ENCODE data around the gene ANG. TPM values are rescaled to one million over a fixed set of nuclear protein-coding genes. Genes with fewer than 3 reads are reported as not detected.

Gene ANG
- total and polyA plus RNA-seq, 9 of the 15 experiments (the other 6 are each of a cell fraction or from before 2014, with no cell fraction given) = 0.21 to 0.73 (median 0.34) TPM; not detected in 4

DNA sequence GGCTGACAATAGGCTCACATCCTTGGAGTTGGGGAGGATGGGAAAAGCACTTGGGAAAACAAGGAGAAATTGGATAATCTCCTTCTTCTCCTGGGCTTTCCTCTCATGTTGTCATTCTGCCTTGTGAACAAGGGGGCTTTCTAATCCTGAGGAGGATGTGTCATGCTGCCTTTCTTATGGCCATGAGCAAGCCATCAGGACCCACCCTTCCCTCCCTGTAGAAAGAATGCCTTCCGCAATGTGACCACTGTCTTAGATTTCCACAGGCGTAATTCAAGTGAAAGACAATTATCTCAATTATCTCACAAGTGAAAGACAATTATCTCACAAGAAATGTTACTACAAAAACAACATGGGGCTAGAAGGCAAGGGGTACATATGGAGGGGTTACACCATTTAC, 44.0 kb upstream of the ANG start (continued):
- TF ChIP-seq KAT8 (IDR thresholded peaks at IDR 0.05; ENCODE audit: low read depth) (no peak), SP2 (IDR thresholded peaks at IDR 0.05; ENCODE audit: extremely low read depth, low read depth, low read length, poor library complexity, severe bottlenecking) (no peak), RBM14 (IDR thresholded peaks at IDR 0.05; ENCODE audit: borderline replicate concordance, insufficient read depth, low read depth, low read length) (no peak), IRF2 (CRISPR knock-in tag; IDR thresholded peaks at IDR 0.05) (no peak), ZBTB40 (IDR thresholded peaks at IDR 0.05) (no peak), ZBTB40 (CRISPR knock-in tag; IDR thresholded peaks at IDR 0.05) (no peak), ZNF175 (CRISPR knock-in tag; IDR thresholded peaks at IDR 0.05; ENCODE audit: low read depth) (no peak), RFX1 (IDR thresholded peaks at IDR 0.05) (no peak), ELF4 (CRISPR knock-in tag; IDR thresholded peaks at IDR 0.05) (no peak), BHLHE40 (IDR thresholded peaks at IDR 0.05; ENCODE audit: low read length) (no peak)
